IPS DF 6.9 (cell line): Measurements from ENCODE around the gene PTPN4.
A peak's percentile ranks its signal among the peaks of the same experiment; 100 is the strongest.

Source experiments
- DNase-seq: peaks from one replicate; pipeline ENCODE4 v3.0.0-alpha.2; 2013; ENCODE audit warnings: low read depth, low spot score
- H3K27ac ChIP-seq: one replicate; pipeline ENCODE4 v1.5.1; 2013; ENCODE audit warnings: low read length, control low read depth
- H3K27me3 ChIP-seq: 2 replicates; pipeline ENCODE4 v1.6.1; 2013; ENCODE audit warnings: mild to moderate bottlenecking, low read length; ENCODE audit not compliant: control insufficient read depth, insufficient read depth
- H3K36me3 ChIP-seq: 2 replicates; pipeline ENCODE4 v1.6.1; 2013; ENCODE audit warnings: low read length; ENCODE audit not compliant: control insufficient read depth, insufficient read depth
- H3K4me1 ChIP-seq: 2 replicates; pipeline ENCODE4 v1.6.1; 2013; ENCODE audit warnings: low read length; ENCODE audit not compliant: control insufficient read depth, insufficient read depth
- H3K4me3 ChIP-seq: 2 replicates; pipeline ENCODE4 v1.5.1; 2013; ENCODE audit warnings: mild to moderate bottlenecking, low read length
- H3K9me3 ChIP-seq: 2 replicates; pipeline ENCODE4 v1.6.1; 2013; ENCODE audit warnings: low read length, inconsistent platforms; ENCODE audit not compliant: control insufficient read depth, insufficient read depth
- WGBS: extraction: QIAGEN DNeasy Blood & Tissue Kit; methylation state at CpG from one replicate; pipeline ENCODE4 v1.1.7; 2013; ENCODE audit warnings: mixed read lengths, missing lambda C conversion rate; ENCODE audit not compliant: insufficient read length, insufficient coverage; 5-methylcytosine and 5-hydroxymethylcytosine counted together

PTPN4 gene

GRCh38 chr2:119759451-119760236 lies at the start of gene PTPN4:
Gene PTPN4 (plus strand): TSS chr2:119759922. CDS start chr2:119809854, 49,932 bp downstream.
- H3K9me3 ChIP-seq: no peaks in the 10 kb centered on the region
- no peak within 1 kb of the TSS for H3K27ac ChIP-seq
- DNase-seq: peak; percentile 96
- H3K4me1 ChIP-seq: peaks cover 2% of the 10 kb centered on the region; the same call in 1 of the 2 replicates
- no CpG with 5 or more reads among the region's 59 CpGs for WGBS
- H3K27me3 ChIP-seq: no peaks in the 10 kb centered on the region
- peak within 1 kb of the TSS; percentile 60 for H3K4me3 ChIP-seq
- H3K36me3 ChIP-seq: no peaks in the 10 kb centered on the region

- Histone ChIP-seq H3K27me3 (no peaks in the 10 kb centered on the region), H3K9me3 (no peaks in the 10 kb centered on the region), H3K36me3 (no peaks in the 10 kb centered on the region), H3K27ac (no peak overlapping the region), H3K4me1 (no peaks in the 10 kb centered on the region; the same call in 1 of the 2 replicates), H3K4me3 (no peak overlapping the region)
- no peak for DNase-seq
- no CpG with 5 or more reads among the region's 8 CpGs for WGBS
Observed at GRCh38 chr2:119710281-119710680, 49.4 kb upstream of the PTPN4 start.

GRCh38 chr2:119711352-119711751 lies 48.4 kb upstream of the PTPN4 start:
- no peaks in the 10 kb centered on the region for H3K27me3 ChIP-seq
- H3K27ac ChIP-seq: no peak overlapping the region
- H3K9me3 ChIP-seq: no peaks in the 10 kb centered on the region
- no peaks in the 10 kb centered on the region; the same call in 1 of the 2 replicates for H3K4me1 ChIP-seq
- no peak overlapping the region for H3K4me3 ChIP-seq
- WGBS: no CpG with 5 or more reads among the region's 9 CpGs
- no peak for DNase-seq
- no peaks in the 10 kb centered on the region for H3K36me3 ChIP-seq

- H3K9me3 ChIP-seq: no peaks in the 10 kb centered on the region
- no peaks in the 10 kb centered on the region for H3K36me3 ChIP-seq
- H3K4me1 ChIP-seq: no peaks in the 10 kb centered on the region; the same call in 1 of the 2 replicates
- no peak overlapping the region for H3K4me3 ChIP-seq
- no peak for DNase-seq
- no peaks in the 10 kb centered on the region for H3K27me3 ChIP-seq
- no CpG with 5 or more reads among the region's 3 CpGs for WGBS
- H3K27ac ChIP-seq: no peak overlapping the region
Observed at GRCh38 chr2:119712571-119712970, 47.2 kb upstream of the PTPN4 start.

GRCh38 chr2:119713819-119714490 lies 45.8 kb upstream of the PTPN4 start:
- Histone ChIP-seq H3K9me3 (no peaks in the 10 kb centered on the region), H3K27me3 (no peaks in the 10 kb centered on the region), H3K4me3 (no peak overlapping the region), H3K4me1 (no peaks in the 10 kb centered on the region), H3K36me3 (no peaks in the 10 kb centered on the region), H3K27ac (no peak overlapping the region)
- no peak for DNase-seq
- no CpG with 5 or more reads among the region's 7 CpGs for WGBS

GRCh38 chr2:119715409-119716283 lies 44.1 kb upstream of the PTPN4 start:
- no peaks in the 10 kb centered on the region for H3K36me3 ChIP-seq
- WGBS: no CpG with 5 or more reads among the region's 23 CpGs
- DNase-seq: no peak

GRCh38 chr2:119716284-119716672 lies 43.4 kb upstream of the PTPN4 start:
- DNase-seq: no peak
- Histone ChIP-seq H3K9me3 (no peaks in the 10 kb centered on the region), H3K27ac (no peak overlapping the region), H3K36me3 (no peaks in the 10 kb centered on the region), H3K27me3 (no peaks in the 10 kb centered on the region), H3K4me1 (no peaks in the 10 kb centered on the region), H3K4me3 (no peak overlapping the region)
- no CpG with 5 or more reads among the region's 6 CpGs for WGBS

More at GRCh38 chr2:119715409-119716283, 44.1 kb upstream of the PTPN4 start:
- Histone ChIP-seq H3K27ac (no peak overlapping the region), H3K4me1 (no peaks in the 10 kb centered on the region), H3K4me3 (no peak overlapping the region), H3K9me3 (no peaks in the 10 kb centered on the region), H3K27me3 (no peaks in the 10 kb centered on the region)

GRCh38 chr2:119718501-119719260 lies 41.0 kb upstream of the PTPN4 start:
- Histone ChIP-seq H3K9me3 (no peaks in the 10 kb centered on the region), H3K4me3 (no peak overlapping the region), H3K36me3 (no peaks in the 10 kb centered on the region), H3K27ac (no peak overlapping the region), H3K27me3 (no peaks in the 10 kb centered on the region), H3K4me1 (no peaks in the 10 kb centered on the region)
- no CpG with 5 or more reads among the region's 12 CpGs for WGBS
- no peak for DNase-seq

- WGBS: no CpG with 5 or more reads among the region's 3 CpGs
- Histone ChIP-seq H3K4me3 (no peak overlapping the region), H3K27me3 (no peaks in the 10 kb centered on the region), H3K27ac (no peak overlapping the region), H3K4me1 (no peaks in the 10 kb centered on the region), H3K9me3 (no peaks in the 10 kb centered on the region), H3K36me3 (no peaks in the 10 kb centered on the region)
- DNase-seq: no peak
Observed at GRCh38 chr2:119719261-119719627, 40.5 kb upstream of the PTPN4 start.

GRCh38 chr2:119721043-119721442 lies 38.7 kb upstream of the PTPN4 start:
- no peak for DNase-seq
- Histone ChIP-seq H3K9me3 (no peaks in the 10 kb centered on the region), H3K27ac (no peak overlapping the region), H3K4me3 (no peak overlapping the region), H3K27me3 (no peaks in the 10 kb centered on the region), H3K36me3 (no peaks in the 10 kb centered on the region), H3K4me1 (no peaks in the 10 kb centered on the region)
- no CpG with 5 or more reads among the region's 1 CpG for WGBS
